GM19239 (cell line): Measurements from ENCODE around the gene MSH6.

ENCODE experiments used
- DNase-seq: peaks from one replicate; pipeline ENCODE4 v3.0.0; 2011; ENCODE audit warnings: low spot score; ENCODE audit not compliant: insufficient read length
- FAIRE-seq: peaks from 2 replicates; lab custom pipeline; 2011; peaks lifted over from hg19 to GRCh38; lab: Jason Lieb, UNC

Gene MSH6

DNA sequence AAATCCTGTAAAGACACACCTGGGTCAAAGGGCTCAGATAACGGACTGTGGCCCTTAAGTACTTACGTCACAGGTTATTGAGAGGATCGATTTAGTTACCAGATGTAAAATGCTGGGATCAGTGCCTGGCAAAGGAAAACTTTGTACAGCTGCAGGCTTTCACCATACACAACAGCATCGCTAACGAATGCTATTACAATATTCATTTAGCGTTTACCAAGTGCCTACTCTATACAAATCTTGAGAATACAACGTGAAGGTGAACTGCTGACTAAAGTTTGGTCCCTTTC, 619 bp upstream of the MSH6 start:
- no peak for DNase-seq
- FAIRE-seq: no peak

DNA sequence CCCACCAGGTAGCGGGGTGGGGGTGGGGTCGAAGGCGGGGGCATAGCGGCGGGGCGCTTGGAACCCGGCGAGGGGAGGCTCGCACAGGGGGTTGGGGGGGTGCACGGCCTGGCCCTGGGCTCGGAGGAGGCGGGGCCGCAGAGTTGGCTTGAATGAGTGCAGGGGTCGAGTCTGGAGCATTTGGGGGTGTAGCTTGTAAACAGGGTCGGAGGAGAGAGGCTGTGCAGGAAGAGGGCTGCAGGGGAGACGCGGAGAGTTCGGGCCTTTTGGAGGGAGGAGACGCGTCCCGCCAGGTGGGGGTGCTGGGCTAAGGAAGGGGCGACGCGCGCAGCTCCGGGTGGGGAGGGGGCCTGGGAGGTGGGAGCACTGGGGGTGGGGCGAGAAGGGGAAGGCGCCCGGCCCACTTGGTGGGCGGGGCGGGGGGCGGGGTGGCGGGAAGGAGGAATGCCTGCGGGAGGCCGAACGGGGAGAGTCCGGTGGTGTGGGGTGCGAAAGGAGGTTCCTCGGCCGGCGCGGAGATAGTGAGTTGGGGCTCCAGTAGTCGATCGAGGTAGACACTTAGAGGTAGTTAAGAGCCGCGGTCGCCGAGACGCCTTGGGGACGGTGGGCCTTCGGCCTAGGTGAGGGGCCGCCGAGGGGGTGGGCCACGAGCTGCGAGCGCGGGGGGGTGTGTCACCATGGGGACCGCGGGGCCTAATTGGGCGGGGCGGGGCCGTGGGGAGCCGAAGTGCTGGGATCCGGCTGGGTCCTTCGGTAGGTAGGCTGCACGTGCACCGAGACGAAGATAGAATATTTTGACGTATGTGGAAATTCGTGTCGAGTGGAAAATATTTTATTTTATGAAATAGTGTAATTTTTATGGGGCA, 774 bp downstream of the MSH6 start:
- FAIRE-seq: no peak
- DNase-seq: peak; percentile 41

DNA sequence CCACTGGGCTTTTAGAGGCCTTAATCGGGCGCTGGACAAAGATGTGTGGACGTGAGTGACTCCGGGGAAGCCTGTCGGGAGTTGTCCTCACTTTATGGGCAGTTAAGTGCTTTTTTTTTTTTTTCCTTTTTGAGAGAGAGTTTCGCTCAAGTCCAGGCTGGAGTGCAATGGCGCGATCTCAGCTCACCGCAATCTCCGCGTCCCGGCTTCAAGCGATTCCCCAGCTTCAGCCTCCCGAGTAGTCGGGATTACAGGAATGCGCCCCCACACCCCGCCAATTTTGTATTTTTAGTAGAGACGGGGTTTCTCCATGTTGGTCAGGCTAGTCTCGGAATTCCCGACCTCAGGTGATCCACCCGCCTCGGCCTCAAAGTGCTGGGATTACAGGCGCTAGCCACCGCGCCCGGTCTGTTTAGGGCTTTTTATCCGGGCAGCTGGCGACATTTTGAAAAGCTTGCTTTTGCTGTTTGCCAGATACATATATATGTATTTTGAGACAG, 1.5 kb downstream of the MSH6 start:
- DNase-seq (no peak), FAIRE-seq (no peak)

DNA sequence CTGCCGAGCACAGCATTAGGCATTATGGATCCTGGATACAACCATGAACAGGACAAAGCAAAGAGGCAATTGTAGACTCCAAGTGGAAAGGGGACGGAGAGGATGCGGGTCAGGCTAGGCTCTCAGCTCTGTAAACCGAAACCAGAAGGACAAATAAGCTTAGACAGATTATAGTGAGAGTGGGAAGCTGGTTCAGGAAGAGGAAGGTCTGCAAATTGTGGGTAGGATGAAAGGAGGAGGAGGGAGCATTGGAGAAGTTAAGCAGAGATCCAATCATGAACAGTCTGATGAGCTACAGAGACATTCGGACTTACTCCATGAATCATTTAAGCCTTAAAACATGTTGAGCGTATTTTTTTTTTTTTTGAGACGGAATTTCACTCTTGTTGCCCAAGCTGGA, 3.0 kb downstream of the MSH6 start:
- no peak for DNase-seq
- FAIRE-seq: peak; percentile 35

DNA sequence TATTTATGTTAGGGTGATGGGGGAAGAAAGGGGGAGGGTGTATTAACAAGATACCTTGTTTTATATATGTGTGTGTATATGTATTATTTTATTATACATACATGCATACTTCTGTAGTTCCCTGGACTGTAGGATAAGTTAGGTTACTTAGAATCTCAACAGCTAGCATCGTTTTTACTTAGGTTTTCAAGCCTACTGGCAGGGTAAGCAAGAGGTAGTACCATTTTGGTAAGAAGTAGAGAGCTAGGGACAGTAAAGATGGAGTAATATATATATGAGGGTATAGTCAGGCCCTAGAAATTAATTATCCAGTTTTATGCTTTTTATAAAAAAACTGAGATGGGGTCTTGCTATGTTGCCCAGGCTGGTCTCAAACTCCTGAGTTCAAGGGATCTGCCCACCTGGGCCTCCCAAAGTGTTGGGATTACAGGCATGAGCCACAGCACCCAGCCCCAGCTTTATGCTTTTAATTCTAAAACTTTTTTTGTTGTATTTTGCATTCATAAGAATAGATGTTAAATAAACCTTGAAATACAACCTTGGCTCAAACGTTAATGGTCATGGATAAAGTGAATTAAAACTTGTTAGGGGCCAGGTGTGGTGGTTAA, 13.2 kb downstream of the MSH6 start:
- FAIRE-seq: no peak
- DNase-seq: no peak

DNA sequence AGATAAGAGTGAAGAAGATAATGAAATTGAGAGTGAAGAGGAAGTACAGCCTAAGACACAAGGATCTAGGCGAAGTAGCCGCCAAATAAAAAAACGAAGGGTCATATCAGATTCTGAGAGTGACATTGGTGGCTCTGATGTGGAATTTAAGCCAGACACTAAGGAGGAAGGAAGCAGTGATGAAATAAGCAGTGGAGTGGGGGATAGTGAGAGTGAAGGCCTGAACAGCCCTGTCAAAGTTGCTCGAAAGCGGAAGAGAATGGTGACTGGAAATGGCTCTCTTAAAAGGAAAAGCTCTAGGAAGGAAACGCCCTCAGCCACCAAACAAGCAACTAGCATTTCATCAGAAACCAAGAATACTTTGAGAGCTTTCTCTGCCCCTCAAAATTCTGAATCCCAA, 15.7 kb downstream of the MSH6 start:
- FAIRE-seq: no peak
- no peak for DNase-seq

DNA sequence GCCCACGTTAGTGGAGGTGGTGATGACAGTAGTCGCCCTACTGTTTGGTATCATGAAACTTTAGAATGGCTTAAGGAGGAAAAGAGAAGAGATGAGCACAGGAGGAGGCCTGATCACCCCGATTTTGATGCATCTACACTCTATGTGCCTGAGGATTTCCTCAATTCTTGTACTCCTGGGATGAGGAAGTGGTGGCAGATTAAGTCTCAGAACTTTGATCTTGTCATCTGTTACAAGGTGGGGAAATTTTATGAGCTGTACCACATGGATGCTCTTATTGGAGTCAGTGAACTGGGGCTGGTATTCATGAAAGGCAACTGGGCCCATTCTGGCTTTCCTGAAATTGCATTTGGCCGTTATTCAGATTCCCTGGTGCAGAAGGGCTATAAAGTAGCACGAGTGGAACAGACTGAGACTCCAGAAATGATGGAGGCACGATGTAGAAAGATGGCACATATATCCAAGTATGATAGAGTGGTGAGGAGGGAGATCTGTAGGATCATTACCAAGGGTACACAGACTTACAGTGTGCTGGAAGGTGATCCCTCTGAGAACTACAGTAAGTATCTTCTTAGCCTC, 16.2 kb downstream of the MSH6 start:
- DNase-seq (no peak), FAIRE-seq (no peak)

DNA sequence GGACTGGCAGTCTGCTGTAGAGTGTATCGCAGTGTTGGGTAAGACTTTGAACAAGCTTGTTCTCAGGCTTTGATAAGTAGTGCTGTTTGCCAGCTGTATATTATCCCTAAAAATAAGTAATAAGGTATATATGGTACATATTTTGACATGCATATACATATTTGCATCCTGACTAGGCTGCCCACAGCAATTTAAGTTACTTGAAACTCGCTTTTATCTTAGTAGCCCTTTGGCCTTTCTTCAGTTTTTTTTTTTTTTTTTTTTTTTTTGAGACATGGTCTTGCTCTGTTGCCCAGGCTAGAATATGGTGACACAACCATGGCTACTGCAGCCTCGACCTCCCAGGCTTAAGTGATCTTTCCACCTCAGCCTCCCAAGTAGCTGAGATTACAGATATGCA, 18.2 kb downstream of the MSH6 start:
- no peak for DNase-seq
- FAIRE-seq: no peak

DNA sequence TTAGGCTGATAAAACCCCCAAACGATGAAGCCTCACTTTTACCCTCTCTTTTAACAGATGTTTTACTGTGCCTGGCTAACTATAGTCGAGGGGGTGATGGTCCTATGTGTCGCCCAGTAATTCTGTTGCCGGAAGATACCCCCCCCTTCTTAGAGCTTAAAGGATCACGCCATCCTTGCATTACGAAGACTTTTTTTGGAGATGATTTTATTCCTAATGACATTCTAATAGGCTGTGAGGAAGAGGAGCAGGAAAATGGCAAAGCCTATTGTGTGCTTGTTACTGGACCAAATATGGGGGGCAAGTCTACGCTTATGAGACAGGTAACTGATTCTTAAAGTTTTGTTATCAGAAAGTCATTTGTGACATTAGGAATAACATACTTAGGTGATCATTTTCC, 20.4 kb downstream of the MSH6 start:
- FAIRE-seq (no peak), DNase-seq (no peak)

DNA sequence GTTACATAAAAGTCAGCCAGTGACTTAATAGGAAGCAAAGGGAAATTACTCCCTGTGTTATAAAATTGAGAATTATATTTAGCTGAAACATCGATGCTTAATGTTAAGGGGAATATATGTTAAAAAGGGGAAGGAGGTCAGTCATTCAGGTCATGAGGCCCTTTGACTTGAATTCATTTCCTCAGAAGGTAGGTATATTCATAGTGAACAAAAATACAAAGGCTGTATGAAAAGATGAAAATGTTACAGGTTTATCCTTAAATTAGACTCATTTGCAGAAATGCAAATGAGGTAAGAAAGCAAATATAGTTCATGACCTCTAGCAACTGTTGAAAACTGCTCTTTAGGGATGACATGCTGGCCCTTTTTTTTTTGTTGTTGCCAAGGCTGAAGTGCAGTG, 20.8 kb downstream of the MSH6 start:
- no peak for FAIRE-seq

DNA sequence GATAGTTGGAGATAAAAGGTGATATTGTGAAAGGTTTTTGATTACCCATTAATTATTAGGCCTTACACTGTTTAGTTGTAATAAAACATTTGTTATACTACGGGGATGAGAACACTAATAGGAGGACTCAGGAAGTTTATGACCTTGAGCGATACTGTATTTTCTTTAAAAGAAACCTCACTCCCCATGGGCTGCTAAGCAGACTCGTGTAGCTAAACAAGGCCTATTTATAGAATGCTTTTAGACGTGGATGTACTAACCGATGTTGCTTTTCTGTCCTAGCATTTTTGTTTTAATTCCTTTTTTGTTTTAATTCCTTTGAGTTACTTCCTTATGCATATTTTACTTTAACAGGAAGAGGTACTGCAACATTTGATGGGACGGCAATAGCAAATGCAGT, 22.9 kb downstream of the MSH6 start:
- DNase-seq: no peak

More for the DNA sequence above, 20.8 kb downstream of the MSH6 start:
- no peak for DNase-seq

DNA sequence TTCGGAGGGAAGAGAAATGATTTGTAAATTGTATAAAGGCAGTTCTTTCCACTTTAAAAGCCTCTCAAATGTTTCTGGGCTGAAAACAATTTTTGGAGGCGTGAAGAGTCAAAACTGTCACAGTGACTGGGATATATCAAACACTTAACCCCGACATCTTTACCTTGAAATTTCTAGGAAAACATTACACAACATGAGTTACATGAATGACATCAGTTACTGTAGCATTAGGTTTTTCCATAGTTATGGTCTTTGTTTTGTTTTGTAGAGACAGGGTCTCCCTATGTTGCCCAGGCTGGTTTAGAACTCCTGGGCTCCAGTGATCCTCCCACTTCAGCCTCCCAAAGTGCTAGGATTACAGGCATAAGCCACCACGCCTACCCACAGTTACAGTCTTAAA, 25.7 kb downstream of the MSH6 start:
- DNase-seq: no peak
- FAIRE-seq: peak; percentile 4

More for the DNA sequence above, 22.9 kb downstream of the MSH6 start:
- no peak for FAIRE-seq

DNA sequence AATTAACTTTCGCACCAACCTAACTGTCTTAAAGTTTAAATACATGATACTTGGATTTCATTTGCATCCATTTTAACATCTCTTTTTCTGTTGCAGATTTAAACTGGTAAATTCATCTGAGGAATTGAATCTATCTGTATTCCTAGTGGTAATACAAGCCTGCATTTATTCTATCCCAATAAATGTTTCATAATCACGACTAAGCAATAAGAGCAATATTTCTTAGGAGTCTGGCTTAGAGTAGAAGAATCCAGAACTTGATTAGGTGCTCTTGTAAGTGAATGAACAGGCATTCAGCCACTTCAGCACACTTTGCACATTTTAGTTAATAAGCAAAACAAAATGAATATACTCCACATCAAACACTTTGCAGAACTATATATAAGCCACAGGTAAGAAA, 27.0 kb downstream of the MSH6 start:
- FAIRE-seq: no peak

DNA sequence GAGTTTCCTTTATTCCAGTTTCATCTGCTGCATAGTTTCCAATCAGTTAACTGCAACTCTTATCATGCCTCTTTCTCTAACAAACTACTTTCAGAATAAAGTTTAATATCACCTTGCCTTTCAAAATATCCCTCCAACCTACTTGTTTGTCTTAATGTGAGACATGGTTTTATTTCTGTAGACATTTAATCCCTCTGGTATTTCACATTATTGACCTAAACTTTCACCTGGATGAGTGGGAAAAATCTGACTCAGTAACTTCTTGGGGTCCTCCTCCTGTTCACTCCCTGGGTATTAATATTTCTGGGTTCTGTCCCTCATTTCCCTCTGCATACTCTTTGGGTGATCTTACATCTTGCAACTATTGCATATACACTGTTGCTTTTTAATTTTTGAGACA, 27.9 kb downstream of the MSH6 start:
- DNase-seq (no peak), FAIRE-seq (no peak)

More for the DNA sequence above, 27.0 kb downstream of the MSH6 start:
- DNase-seq: no peak

DNA sequence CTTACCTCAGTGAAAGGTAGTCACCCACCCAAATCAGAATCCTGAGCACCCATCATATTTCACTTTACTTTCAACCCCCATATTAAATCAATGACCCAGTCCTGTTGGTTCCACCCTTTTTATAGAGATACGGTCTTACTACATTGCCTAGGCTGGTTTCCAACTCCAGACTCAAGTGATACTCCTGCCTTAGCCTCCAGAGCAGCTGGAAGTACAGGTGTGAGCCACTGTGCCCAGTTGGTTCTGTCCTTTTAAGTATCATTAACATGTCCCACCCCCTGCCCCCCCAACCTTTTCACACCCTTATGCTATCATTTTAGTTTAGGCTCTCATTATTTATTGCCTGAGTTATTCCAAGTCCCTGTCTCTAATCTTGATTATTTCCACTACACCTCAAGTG, 28.7 kb downstream of the MSH6 start:
- DNase-seq (no peak), FAIRE-seq (no peak)

DNA sequence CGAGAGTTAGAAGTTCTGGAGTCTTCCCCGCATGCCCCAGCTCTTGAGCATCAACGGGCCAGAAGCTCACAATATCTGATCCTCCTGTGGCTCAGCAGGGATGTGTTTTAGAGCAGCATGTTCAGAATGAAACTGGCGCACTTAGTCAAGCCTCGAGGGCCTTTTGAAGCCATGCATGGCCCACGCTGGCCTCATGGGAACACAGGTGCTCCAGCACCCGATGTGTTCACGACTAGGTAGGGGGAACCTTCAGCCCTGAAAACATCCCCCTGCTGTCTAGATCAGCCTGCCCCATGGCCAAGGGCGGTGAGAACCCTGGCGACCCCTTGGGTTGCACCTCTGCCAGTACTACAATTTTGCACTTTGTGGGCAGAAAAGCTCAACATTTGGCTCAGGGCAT, 32.8 kb downstream of the MSH6 start:
- DNase-seq (no peak), FAIRE-seq (no peak)

DNA sequence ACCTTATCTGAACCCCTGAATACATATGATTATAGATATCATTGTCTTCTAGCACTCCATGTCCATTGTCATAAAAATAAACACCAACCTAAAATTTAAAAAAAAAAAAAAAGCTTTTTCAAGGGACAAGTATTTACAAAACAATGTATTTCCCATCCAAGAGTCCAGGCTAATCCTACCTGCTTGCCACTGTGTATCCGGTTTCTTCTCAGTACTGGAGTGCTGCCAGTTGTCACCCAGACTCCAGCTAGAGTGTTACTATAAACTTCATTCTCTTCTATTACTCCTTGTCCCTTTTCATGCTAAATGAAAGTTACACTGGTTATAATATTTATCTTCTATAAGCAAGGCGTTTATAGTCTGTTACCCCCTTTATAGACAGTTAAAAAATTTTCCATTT, 35.8 kb downstream of the MSH6 start:
- no peak for FAIRE-seq
- no peak for DNase-seq

DNA sequence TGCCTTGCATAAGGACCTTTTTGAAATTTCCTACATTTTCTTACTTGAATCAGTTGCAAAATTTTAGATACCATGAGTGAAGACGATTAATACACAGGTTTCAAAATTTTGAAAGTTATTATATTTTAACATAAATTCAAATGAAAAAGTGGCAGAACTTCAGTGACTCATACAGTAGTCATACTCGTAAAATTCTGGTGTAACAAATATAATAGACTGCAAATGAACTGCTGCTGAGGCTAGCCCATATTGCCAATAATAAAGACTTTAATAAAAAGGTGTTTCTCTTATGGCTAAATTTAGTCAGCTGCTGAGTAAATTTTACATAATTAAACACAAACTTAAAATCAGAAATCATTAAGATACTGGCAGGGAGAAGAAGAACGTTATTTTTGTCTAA, 36.9 kb downstream of the MSH6 start:
- DNase-seq: no peak
- FAIRE-seq: no peak

DNA sequence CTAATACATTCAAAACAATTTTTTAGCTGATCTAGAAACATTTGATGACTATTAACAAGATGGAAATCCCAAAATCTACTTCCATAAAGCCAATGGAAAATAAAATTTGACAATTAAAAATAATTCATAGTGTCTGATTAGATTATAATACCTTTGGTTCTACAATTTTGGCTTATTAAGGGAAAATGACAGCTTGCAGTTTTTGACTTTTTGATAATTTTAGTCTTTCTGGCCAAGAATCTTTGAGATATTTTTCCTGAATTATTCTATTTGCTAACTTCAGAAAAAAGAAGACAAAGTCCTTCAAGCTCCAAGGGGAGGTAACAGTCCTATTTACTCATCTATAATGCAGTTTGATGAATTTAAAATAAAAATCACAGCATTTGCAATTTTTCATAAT, 39.6 kb downstream of the MSH6 start:
- FAIRE-seq: no peak

DNA sequence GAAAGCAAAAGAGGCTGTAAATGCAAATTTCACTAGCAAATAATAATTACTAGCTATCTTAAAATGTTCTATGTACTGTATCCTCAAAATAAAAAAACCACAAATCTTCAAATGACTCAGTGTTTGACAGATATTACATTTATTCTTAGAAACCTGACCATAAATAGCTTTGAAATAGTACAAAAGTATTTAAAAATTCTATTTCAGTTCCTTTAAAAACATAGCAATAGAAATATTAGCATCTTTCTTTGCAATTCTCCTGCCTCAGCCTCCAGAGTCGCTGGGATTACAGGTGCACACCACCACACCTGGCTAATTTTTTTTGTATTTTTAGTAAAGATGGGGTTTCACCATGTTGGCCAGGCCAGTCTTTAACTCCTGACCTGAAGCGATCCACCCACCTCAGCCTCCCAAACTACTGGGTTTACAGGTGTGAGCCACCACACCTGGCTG, 50.6 kb downstream of the MSH6 start:
- no peak for FAIRE-seq
- DNase-seq: no peak

More for the DNA sequence above, 39.6 kb downstream of the MSH6 start:
- no peak for DNase-seq

DNA sequence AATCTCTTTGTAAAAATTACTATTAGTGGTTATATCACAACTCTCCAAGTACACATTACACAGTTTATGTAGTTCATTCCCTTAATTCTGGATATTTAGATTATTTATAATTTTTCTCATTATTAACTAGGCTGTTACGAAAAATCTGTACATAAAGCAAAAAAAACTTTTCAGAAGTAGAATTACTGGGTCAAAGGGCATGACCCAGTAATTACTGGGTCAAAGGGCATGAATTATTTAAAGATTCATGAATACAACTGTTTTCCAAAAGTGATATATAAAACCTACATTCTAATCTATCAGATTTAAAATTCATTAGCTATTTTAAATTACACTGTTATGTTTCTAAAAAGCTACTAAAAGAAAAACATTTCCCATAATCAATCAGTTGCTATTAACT, 55.3 kb downstream of the MSH6 start:
- FAIRE-seq (no peak), DNase-seq (no peak)
